ENCODE data around the gene CADM1. TPM values are rescaled to one million over a fixed set of nuclear protein-coding genes. Genes with fewer than 3 reads are reported as not detected.

CADM1 gene
- total RNA-seq, 1 experiment from 2014 or later, result 12.9 TPM

DNA sequence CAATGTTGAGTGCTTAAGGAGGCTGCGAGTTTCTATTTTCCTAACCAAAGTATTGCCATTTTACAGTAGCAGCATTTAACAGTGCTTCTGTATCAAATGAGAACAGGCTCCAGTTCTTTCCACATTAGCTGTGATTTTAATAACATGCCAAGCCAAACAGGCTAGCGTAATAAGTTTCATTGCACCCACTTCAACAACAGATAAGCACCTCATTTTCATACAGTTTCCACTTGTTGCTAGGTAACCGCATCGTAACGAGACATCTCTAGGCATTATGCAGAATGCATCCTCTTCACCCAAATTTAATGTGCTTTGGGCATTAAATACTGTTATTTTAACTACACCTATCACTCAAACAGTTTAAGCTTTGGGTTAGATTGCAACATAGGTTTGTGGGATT lies 79.0 kb downstream of the CADM1 start:
- TF ChIP-seq, protein P1, sequence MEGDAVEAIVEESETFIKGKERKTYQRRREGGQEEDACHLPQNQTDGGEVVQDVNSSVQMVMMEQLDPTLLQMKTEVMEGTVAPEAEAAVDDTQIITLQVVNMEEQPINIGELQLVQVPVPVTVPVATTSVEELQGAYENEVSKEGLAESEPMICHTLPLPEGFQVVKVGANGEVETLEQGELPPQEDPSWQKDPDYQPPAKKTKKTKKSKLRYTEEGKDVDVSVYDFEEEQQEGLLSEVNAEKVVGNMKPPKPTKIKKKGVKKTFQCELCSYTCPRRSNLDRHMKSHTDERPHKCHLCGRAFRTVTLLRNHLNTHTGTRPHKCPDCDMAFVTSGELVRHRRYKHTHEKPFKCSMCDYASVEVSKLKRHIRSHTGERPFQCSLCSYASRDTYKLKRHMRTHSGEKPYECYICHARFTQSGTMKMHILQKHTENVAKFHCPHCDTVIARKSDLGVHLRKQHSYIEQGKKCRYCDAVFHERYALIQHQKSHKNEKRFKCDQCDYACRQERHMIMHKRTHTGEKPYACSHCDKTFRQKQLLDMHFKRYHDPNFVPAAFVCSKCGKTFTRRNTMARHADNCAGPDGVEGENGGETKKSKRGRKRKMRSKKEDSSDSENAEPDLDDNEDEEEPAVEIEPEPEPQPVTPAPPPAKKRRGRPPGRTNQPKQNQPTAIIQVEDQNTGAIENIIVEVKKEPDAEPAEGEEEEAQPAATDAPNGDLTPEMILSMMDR (conservative IDR thresholded peaks at IDR 0.05; ENCODE audit: low read depth, low read length), result no peak
- no peak for TF ChIP-seq EZH2 (IDR thresholded peaks at IDR 0.05; ENCODE audit: borderline replicate concordance, low read depth, low read length, poor library complexity, severe bottlenecking)
- no peaks in the 10 kb centered on the region for H3K9me3 ChIP-seq (ENCODE audit: low read depth, low read length, poor library complexity, severe bottlenecking)
- no peaks in the 10 kb centered on the region for H3K36me3 ChIP-seq (ENCODE audit: insufficient read depth, low read length, poor library complexity, severe bottlenecking)
- no TSS peak for BruUV-seq (replicated peaks)
- no peak for DNase-seq (ENCODE audit: low spot score)
- no peak overlapping the region for H3K4me3 ChIP-seq (ENCODE audit: low read depth, low read length, poor library complexity, severe bottlenecking)
- no peak overlapping the region for H3K27ac ChIP-seq (ENCODE audit: low read depth, low read length, poor library complexity, severe bottlenecking)
- no peaks in the 10 kb centered on the region for H3K27me3 ChIP-seq (replicated peaks; ENCODE audit: insufficient read depth, low read depth, low read length, poor library complexity)
- intact Hi-C loops (cut with micrococcal nuclease; ENCODE audit: unreplicated experiment), result no loop called here
- CTCF ChIA-PET, result no interaction called here
- H3K4me1 ChIP-seq (ENCODE audit: insufficient read depth, low read length, poor library complexity, severe bottlenecking), result no peaks in the 10 kb centered on the region
- POLR2A ChIA-PET (ENCODE audit: low non-redundant PET), result no interaction called here

DNA sequence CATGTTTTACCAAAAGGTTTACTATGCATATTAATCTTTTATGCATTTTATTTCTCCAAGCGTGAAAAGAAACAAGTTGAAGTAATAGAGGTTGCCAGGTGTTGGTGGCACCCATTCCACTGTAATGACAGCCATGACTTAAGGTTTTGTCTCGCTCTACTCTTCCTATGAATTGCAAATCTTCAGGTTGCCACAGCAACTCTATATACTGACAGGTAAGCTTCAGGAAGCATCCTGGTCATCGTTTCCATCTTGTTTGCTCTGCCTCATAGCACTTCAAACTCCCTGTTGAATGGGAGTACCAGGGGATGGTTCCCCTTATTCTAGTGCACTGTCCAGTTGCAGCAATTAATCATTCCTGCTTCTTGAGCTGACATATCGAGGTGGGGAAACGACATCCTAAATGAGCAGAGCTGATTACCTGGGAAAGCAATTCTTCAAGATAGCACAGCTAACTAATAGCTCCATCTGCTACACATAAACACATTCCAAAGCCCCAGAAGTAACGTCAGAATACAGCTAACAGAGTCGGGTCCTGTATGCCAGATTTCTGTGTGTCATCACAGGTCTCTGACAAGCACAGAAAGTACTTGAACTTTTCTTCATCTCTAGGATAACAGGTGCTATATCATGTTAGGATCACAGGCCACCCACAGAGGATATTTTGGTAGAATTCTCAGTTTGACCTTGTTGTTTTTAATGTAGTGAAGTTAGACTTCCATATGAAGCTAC lies 80.3 kb downstream of the CADM1 start:
- Histone ChIP-seq H3K4me3 (ENCODE audit: low read depth, low read length, poor library complexity, severe bottlenecking) (no peak overlapping the region), H3K27ac (ENCODE audit: low read depth, low read length, poor library complexity, severe bottlenecking) (no peak overlapping the region), H3K4me1 (ENCODE audit: insufficient read depth, low read length, poor library complexity, severe bottlenecking) (no peaks in the 10 kb centered on the region), H3K27me3 (replicated peaks; ENCODE audit: insufficient read depth, low read depth, low read length, poor library complexity) (no peaks in the 10 kb centered on the region), H3K36me3 (ENCODE audit: insufficient read depth, low read length, poor library complexity, severe bottlenecking) (no peaks in the 10 kb centered on the region), H3K9me3 (ENCODE audit: low read depth, low read length, poor library complexity, severe bottlenecking) (no peaks in the 10 kb centered on the region)
- no peak for DNase-seq (ENCODE audit: low spot score)
- intact Hi-C loops (cut with micrococcal nuclease; ENCODE audit: unreplicated experiment), result no loop called here
- BruUV-seq (replicated peaks), result no TSS peak
- ChIA-PET POLR2A (ENCODE audit: low non-redundant PET) (no interaction called here), CTCF (no interaction called here)
- TF ChIP-seq, protein P1 (conservative IDR thresholded peaks at IDR 0.05; ENCODE audit: low read depth, low read length), result no peak
- no peak for TF ChIP-seq EZH2 (IDR thresholded peaks at IDR 0.05; ENCODE audit: borderline replicate concordance, low read depth, low read length, poor library complexity, severe bottlenecking)

DNA sequence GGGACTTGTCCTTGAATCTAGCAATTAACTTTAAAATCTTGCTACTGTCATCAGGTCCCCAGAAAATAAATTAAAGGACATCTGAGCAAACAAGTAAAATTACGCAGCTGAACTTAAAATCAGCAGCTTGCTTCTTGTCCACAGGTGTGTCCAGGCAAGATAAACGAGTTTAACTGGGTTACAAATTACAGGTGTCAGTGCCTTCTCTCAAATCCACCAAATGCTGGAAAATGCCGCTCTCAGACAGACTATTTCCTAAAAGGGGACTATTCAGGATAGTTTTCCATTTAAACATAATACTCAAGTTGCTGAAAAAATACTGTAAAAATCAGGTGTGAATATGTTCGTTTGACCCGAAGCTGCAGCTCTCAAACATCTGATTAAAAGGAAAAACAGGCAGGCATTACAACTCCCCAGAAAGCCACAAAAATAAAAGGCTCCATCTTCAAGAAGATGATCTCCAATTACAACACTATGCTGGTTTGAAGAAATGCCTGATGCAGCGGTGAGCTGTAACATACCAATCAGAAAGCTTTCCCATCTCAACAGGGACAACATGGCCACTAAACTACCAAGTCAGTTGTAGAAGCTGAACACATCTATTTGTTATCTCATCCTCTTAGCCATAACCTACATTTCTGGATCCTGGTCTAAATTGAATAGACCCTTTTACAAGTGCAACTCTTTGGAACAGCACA lies 82.1 kb downstream of the CADM1 start:
- intact Hi-C loops (cut with micrococcal nuclease; ENCODE audit: unreplicated experiment), result no loop called here
- CTCF ChIA-PET, result no interaction called here
- no peak for DNase-seq (ENCODE audit: low spot score)
- no peak overlapping the region for H3K27ac ChIP-seq (ENCODE audit: low read depth, low read length, poor library complexity, severe bottlenecking)
- H3K36me3 ChIP-seq (ENCODE audit: insufficient read depth, low read length, poor library complexity, severe bottlenecking), result no peaks in the 10 kb centered on the region
- TF ChIP-seq, protein P1 (conservative IDR thresholded peaks at IDR 0.05; ENCODE audit: low read depth, low read length), result no peak
- no peak for TF ChIP-seq EZH2 (IDR thresholded peaks at IDR 0.05; ENCODE audit: borderline replicate concordance, low read depth, low read length, poor library complexity, severe bottlenecking)
- H3K4me3 ChIP-seq (ENCODE audit: low read depth, low read length, poor library complexity, severe bottlenecking), result no peak overlapping the region
- no peaks in the 10 kb centered on the region for H3K9me3 ChIP-seq (ENCODE audit: low read depth, low read length, poor library complexity, severe bottlenecking)
- H3K4me1 ChIP-seq (ENCODE audit: insufficient read depth, low read length, poor library complexity, severe bottlenecking), result no peaks in the 10 kb centered on the region
- POLR2A ChIA-PET (ENCODE audit: low non-redundant PET), result no interaction called here
- no TSS peak for BruUV-seq (replicated peaks)
- H3K27me3 ChIP-seq (replicated peaks; ENCODE audit: insufficient read depth, low read depth, low read length, poor library complexity), result no peaks in the 10 kb centered on the region
